Effector CD8-positive, alpha-beta T cell (primary cell): ENCODE results near the gene AFF3.

ENCODE experiments used
- DNase-seq: peaks from one replicate; lab custom pipeline; 2025; lab: John Stamatoyannopoulos, UW

AFF3 gene

GRCh38 chr2:99888617-99889016 is 253.8 kb downstream of the AFF3 start:
- DNase-seq, result no peak

GRCh38 chr2:99886418-99886817 is 256.0 kb downstream of the AFF3 start:
- no peak for DNase-seq

DNA sequence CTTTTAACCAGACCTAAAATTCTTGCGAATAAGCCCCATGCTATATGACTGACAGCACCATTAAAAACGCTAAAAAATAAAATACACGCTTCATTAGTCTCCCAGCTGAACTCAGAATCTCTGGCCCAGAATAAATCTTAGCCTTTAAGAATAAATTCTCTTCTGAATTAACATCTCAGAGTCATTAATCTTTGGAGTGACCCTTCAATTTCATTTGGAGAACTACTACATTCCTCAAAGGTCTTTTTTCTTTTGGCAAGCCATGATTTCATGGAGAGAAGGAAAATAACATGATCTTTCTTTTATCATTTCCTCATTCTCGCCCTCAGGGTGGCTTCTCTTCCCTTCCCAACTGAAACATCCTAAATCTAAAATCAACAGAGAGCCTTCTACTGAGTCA is 259.0 kb downstream of the AFF3 start:
- DNase-seq, result no peak

DNA sequence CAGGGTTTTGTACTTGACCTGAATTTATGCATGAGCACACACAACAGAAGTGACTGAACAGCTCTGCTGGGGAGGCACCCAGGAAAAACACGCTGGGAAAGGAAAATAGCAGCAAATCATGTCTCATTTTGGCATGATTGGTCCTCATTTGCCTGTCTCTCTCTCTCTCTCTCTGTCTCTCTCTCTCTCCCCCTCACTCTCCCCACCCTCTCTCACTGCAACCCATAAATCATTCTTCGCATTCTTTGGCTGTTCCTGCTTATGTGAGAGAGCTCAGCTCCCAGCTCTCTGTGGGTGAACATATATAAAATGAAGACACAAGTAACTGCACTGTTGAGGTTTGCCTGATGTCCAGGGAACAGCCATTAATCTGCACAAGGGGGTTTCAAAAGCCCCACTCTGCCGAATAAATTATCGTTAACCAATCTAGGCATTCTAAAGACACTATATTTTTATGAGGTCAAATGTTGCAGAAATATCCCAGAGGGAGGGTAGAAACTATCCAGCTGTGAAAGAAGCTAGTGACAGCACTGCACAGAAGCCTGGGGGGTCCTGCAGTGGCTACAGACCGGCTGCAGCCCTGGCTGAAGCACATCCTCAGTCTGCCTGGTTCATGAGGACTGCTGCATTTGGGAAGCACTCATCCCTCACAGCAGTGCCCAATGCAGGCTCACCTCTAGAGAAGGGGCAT is 260.3 kb downstream of the AFF3 start:
- DNase-seq, result no peak

DNA sequence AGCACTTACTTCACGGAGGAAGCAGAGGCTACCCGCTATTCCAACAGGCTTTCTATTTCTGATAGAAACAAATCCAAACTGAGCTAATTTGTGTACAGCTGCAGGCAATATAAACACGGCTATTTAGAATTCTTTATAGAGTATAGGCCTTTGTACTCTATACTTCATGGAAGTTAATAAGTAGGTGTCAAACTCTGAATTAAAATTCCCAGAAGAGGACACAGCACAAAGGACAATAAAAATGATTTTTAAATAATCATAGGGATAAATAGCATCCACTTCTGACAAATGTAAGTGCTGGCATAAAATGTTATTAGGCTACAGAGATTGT is 261.5 kb downstream of the AFF3 start:
- no peak for DNase-seq

DNA sequence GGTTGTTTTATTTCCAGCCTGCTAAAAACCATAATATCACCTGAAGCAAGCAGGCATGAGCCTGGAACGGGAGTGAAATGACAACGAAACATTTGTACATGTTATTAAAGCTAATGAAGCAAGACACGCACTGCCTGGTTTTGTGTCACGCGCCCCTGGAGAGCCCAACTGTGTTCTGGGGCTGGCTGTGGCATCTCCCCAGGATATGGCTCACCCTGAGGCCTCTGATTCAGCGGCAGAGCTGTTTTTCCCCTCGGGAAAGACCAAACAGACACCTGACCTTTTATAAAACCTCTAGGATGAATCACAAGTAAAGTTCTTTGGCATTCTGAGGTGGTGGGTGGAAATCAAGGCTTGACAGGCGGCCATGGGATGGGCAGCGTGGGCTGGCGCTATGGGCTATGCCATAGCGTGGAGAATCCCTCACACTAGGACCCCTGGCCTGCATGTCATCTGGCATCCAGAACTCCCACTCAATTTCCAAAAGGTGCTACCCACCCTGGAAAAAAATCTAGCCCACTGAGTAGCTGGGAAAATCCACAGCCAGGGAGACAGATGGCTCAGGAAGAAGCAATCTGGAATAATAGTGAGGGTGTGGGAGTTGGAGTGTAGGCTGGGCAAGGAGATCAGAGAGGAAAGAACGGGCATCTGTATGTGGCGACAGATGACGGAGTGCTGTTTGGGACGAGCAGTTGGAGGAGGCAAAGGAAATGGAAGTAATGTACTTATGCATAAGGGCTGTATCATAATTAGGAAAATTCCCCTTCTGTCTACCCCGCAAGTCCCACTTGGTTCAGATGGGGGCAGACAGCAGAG is 262.0 kb downstream of the AFF3 start:
- no peak for DNase-seq

- DNase-seq, result no peak
Observed at GRCh38 chr2:99879481-99879880, 262.9 kb downstream of the AFF3 start.

DNA sequence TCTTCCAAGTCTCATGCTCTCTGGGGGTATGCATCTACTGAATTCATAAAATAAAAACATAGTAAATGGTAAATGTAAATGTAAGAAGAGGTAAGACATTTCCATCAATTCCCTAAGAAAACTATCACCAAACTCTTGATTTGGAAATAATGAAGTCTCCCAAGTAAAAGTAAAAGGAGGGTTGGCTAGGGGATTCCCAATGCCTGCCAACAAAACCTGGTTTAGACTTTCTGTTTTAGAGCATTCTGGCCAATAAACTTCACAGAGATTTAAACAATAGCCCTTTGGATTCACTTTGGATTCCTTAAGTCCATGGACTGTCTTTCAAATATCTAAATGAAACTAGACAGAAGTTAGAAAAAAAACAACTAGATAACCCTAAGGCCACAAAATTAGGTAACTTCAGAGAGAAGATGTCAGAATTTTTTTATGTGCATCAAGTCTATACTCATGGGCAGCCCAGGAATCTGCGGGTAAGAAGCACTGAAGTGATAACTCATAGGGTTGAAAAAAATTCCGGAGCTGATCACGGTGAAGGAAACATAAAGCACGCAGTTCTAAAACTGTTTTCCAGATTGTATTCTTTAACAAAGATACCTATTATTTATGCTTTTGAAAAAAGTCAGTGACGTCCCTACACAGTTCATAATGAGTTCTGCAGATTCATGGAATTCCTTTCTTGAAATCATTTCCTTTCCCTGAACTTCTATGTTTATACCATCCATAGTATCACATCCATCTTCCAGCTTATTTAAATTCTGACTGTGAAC is 263.6 kb downstream of the AFF3 start:
- no peak for DNase-seq

DNA sequence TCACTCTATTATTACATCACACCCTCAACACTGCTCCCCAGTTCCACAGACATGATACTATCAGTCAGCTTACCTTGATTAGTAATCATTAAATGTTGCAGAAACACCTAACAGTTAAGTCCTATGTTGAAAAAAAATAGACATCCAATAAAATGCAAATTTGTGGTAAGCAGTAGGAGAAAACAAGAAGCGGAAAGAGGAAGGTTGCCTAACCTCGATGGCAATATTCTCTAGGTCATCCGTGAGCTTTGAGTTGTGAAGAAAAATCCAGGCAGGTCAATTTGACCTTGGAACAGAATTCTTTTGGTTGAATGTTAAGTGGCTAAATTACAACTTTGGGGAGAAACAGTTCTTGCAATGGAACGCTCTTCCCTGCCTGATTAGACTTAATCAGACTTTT is 264.4 kb downstream of the AFF3 start:
- no peak for DNase-seq

GRCh38 chr2:99876956-99877355 is 265.4 kb downstream of the AFF3 start:
- no peak for DNase-seq

DNA sequence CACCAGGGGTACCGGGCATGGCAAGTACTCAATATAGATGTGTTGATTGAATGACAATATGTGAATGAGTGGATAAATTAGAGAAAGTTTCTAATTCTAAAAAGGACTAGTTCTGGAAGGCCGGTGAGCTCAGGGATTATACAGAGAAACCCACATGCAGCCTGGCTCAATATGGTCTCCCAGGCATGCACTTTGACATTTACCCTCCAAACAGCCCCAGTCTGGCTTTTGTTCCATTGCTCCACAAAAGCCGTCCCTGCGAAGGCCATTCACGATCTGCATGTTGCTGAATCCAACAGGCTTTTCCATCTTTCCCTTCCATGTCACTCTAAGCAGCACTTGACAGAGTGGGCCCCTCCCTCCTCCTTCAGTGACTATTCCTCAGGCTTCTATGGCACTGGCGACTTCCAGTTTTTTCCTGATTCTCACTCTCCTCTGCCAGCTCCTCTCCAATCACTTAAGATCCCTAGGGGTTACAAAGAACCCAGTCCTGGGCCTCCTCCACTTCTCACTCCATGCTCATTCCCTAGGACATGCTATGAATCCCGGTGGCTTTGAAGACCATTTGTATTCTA is 266.7 kb downstream of the AFF3 start:
- DNase-seq, result no peak

DNA sequence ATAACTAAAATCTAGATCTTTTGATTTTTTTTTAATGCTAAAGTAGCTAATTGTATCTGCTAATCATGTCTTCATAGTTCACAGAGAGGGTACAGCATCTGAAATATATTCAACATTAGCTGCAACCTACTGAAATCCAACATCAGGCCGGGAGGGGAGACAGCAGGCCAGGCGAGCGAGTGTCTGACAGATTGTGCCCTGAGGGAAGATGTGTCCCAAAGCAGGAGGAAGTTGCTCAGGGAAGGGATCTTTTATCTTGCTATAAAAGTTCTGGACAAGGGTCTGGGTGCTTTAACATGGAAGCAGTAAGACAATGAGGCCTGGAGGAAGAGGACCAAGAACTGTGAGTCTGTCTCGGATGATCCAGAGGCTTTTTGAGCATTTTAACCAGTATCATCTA is 274.1 kb downstream of the AFF3 start:
- no peak for DNase-seq

DNA sequence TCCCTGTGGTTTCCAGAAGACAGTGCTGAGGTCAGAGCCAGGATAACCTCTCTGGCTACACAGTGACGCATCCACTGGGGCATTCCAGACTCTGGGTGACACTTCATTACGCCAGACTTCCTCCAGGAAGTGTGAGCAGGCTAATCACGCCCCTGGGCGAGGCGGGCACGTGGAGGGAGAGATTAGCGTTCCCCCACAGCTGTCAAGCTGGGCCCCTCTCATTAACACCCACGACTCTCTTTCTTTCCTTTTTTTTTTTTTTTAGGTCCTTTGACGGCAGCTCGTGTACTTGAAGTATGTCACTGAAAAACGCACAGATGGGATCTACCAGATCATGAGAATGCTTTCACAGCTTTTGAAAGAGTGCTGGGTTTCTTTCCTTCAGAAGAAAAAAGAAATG is 274.6 kb downstream of the AFF3 start:
- DNase-seq, result no peak

DNA sequence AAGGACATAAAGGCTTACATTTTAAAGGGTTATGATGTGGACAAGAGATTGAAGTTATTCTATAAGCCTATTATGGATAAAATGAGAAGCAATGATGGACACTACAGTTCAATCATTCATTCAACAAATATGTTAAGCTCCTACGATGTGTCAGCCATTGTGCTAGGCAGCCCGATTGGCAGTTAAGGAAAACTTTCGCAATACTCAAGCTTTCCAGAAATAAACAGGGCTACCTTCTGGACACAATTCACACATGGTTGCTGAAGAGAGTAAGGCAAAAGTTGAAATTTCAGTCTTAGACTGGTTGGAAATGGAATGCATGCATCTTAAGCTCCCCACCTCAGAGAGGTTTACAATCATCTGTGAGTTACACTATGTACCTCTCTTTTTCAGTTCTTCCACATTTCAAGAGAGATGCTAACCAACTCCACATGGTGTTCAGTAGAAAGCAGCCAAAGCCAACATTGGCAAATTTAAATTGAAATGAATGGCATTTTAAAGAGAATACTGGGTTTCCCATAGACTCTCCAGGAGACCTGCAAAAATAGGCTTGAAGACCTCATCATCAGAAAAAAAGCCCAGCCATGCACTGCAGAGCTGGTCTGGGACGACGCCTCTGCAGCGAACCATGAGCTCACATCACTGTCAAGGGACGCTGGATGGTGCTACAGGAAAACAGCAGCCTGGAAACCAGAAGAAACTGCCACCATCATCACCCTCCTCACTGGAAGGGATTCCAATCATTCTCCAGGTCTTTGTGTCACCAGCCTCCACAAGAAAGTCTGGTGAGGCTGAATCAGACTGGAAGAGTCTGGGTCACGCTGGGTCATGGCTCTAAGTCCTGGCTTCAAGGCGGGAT is 276.3 kb downstream of the AFF3 start:
- DNase-seq, result no peak

DNA sequence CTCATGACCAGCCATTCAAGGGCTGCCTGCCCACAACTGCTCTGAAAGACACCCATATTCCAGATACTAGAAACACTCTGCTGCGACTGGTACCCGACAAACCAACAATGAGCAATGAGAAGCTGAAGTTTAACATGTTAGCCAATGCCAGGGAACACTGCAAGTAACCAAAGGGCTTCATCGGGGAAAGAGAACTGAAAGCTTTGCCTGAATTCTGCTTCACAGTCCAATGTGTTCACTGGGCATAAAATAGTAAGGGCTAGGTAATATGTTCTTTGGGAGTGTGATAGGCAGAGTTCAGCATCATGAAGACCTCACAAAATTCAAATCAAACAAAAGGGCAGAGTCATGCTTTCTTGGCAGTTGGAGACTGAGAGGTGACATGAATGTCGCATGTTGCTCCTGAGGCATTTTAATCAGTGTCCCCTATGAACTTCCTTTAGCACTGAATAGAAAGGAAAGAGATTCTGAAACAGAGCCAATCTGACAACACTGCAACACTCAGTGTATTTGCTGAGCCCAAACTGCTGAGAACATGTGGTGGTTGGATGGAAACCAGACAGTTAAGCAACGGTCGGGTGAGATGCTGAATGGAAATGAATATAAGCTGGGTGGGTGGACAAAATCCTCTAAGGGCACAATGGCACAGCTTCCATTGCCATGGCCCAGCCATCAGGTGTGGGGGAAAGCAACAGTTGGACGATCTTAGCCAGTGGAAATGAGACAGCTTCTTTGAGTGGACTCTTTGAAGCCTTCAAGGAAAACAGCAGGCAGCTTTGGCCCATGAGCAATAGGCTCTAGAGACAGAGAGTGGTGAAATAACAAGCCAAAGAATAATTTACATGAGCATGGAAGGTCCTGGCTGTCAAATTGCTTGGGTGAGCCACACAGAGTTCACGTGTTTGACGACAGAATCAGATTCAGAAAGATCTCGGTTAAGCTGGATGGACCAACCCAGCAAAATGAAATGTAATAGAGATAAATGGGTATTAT is 277.5 kb downstream of the AFF3 start:
- DNase-seq, result no peak

DNA sequence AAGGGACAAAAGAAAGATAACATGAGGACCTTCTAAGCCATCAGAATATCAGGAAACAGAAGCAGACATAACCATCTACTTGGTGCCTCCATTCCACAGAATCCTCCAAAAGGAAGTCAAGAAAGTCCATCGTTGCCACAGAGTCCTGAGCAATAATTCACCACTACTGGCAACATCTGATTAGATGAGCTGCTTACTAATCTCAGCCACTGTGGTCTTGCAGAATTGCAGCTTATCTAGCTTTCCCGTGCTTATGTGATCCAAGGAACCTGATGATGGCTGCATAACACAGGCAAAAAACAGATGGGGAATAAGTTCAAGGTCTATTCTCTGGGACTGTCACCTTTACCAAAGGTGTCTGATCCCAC is 278.5 kb downstream of the AFF3 start:
- no peak for DNase-seq

DNA sequence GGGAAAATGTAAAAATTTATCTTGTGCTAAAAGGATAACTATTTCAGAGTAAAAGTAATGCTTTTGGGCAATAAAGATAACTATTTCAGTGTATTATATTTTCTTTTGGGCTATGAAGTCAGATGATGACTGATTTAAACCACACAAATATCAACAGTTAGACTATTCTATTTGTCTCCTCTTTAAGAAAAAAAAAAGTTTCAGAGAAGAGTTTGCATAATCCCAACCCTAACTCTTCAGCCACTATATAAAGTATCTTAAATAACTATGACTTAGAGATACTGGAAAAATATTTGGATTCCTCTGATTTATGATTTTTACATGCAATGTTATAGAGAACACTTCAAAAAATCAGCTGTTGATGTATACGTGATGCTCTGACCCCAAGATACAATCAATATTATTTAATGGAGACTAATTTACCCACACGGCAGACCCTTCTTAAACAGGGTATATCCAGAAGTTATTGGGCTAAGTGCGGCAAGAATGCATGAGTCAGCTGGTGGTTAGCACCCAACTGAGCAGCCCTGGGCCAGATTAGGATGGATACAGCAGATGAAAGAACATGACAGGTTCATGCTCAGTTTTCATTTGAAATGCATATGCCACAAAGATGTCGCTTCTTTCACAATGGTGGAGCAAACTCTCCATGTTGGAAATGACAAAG is 279.0 kb downstream of the AFF3 start:
- no peak for DNase-seq

- no peak for DNase-seq
Observed at GRCh38 chr2:99862566-99862965, 279.8 kb downstream of the AFF3 start.

DNA sequence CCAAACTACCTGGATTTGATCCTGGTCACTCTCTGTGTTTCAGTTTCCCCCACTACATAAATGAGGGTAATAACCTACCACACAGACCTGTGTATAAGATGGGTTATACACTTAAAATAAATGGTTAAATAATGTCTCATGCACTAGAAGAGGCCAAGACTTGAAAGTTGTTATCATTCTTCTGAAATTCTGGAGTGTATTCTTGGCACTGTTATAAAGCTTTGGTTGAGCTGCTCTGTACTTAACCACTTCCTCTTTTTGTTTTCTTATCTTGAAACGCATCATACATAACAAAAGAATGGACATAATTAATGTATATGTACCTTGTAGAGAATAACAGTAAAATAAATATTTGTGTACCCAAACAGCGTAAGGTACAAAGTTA is 281.0 kb downstream of the AFF3 start:
- DNase-seq, result no peak
